K562 (cell line): ENCODE measurements around the gene FADS1. TPM values are rescaled to one million over a fixed set of nuclear protein-coding genes. Genes with fewer than 3 reads are reported as not detected.

Source experiments
- BRF1 ChIP-seq: IDR thresholded peaks from 3 replicates; pipeline ENCODE4 v1.6.1; 2011; ENCODE audit warnings: borderline replicate concordance, mild to moderate bottlenecking; ENCODE audit not compliant: insufficient read length; ENCODE audit errors: extremely low read depth
- C11orf30 ChIP-seq: fragments of 450-650 bp; IDR thresholded peaks from 2 replicates; pipeline ENCODE4 v1.6.1; 2016; ENCODE audit warnings: low read depth, mild to moderate bottlenecking
- CTCFL ChIP-seq: IDR thresholded peaks from 2 replicates; pipeline ENCODE4 v1.6.1; 2011; ENCODE audit warnings: borderline replicate concordance, low read depth, mild to moderate bottlenecking, moderate library complexity, low read length; ENCODE audit not compliant: insufficient read depth, poor library complexity, severe bottlenecking
- DACH1 ChIP-seq: fragments of 450-650 bp; IDR thresholded peaks from 2 replicates; pipeline ENCODE4 v1.6.1; 2018; ENCODE audit not compliant: partially characterized antibody
- E2F5 ChIP-seq: sonication (generic); formaldehyde crosslinking; IDR thresholded peaks from 2 replicates; pipeline ENCODE4 v1.8.0; 2022; ENCODE audit warnings: mild to moderate bottlenecking, missing genetic modification reagents
- FOXP1 ChIP-seq: sonication (generic); formaldehyde crosslinking; IDR thresholded peaks from 2 replicates; pipeline ENCODE4 v1.8.0; 2022; ENCODE audit warnings: mild to moderate bottlenecking, missing genetic modification reagents
- HMG20B ChIP-seq: fragments of 250-450 bp; sonication (Bioruptor Pico); IDR thresholded peaks from 2 replicates; pipeline ENCODE4 v1.5.0; 2021; ENCODE audit warnings: mild to moderate bottlenecking
- KDM1A ChIP-seq, 2 experiments: fragments of 450-650 bp; IDR thresholded peaks; 2 replicates each; pipeline ENCODE4 v1.6.1; 2016; ENCODE audit warnings: mild to moderate bottlenecking in 2 of 2
- LEF1 ChIP-seq: fragments of 450-650 bp; IDR thresholded peaks from 2 replicates; pipeline ENCODE4 v1.6.1; 2016; ENCODE audit warnings: mild to moderate bottlenecking
- MTA2 ChIP-seq: fragments of 450-650 bp; IDR thresholded peaks from 2 replicates; pipeline ENCODE4 v1.6.1; 2016; ENCODE audit warnings: low read depth
- POLR3G ChIP-seq: IDR thresholded peaks from 2 replicates; pipeline ENCODE4 v1.6.1; 2011; ENCODE audit not compliant: insufficient read length, insufficient replicate concordance; ENCODE audit errors: extremely low read depth
- SREBF2 ChIP-seq: sonication (generic); formaldehyde crosslinking; IDR thresholded peaks from 2 replicates; pipeline ENCODE4 v1.4.0; 2020; ENCODE audit warnings: mild to moderate bottlenecking, missing genetic modification reagents
- TRIM25 ChIP-seq: fragments of 450-650 bp; IDR thresholded peaks from 2 replicates; pipeline ENCODE4 v1.7.0; 2016; ENCODE audit warnings: borderline replicate concordance
- TSHZ1 ChIP-seq: fragments of 250-450 bp; sonication (Bioruptor Pico); IDR thresholded peaks from 2 replicates; pipeline ENCODE4 v1.4.0; 2020; ENCODE audit warnings: mild to moderate bottlenecking, moderate library complexity
- ZC3H4 ChIP-seq: sonication (generic); formaldehyde crosslinking; IDR thresholded peaks from 2 replicates; pipeline ENCODE4 v1.9.0; 2021; ENCODE audit warnings: missing genetic modification reagents, borderline replicate concordance
- ZNF76 ChIP-seq: fragments of 250-450 bp; sonication (Bioruptor Pico); IDR thresholded peaks from 2 replicates; pipeline ENCODE4 v1.4.0; 2020; ENCODE audit warnings: mild to moderate bottlenecking, moderate library complexity, borderline replicate concordance
- polyA plus RNA-seq, 8 experiments: library from polyadenylated mRNA; depleted of rRNA in 4 of 8; stranded (reverse) in 5 of 8; unstranded in 3 of 8; fragments of >200 nt; fragmentation: Nextera tagmentation in 2 of 8; fragmentation: Illumina TruSeq in 1 of 8; extraction: Ambion mirVana in 2 of 8; extraction: Trizol in 1 of 8; gene quantifications; 2 replicates each; pipeline versions ENCODE4 v1.2.1 to v1.2.3, GENCODE V29; 2011 to 2014; ENCODE audit warnings: inconsistent platforms in 1 of 8, missing spikeins in 1 of 8
- total RNA-seq, 7 experiments: library from RNA; depleted of rRNA in 6 of 7; stranded (reverse); fragments of >200 nt in 6 of 7; fragmentation: Illumina TruSeq in 2 of 7; extraction: Trizol in 2 of 7; gene quantifications; 2 replicates each; pipeline versions ENCODE4 v1.2.1 to v1.2.3, GENCODE V29; 2011 to 2021; ENCODE audit warnings: low replicate concordance in 1 of 7

FADS1 gene
- total and polyA plus RNA-seq, 9 of the 15 experiments (the other 6 are each of a cell fraction or from before 2014, with no cell fraction given), result 110 to 864 (median 364) TPM

GRCh38 chr11:61834278-61835048, 17.7 kb upstream of the FADS1 start (continued):
- TF ChIP-seq TSHZ1 (CRISPR knock-in tag), result no peak
- TF ChIP-seq KDM1A (IDR thresholded peaks at IDR 0.05), result no peak; a peak in 1 of 4 replicates
- TF ChIP-seq ZC3H4, result no peak
- no peak for TF ChIP-seq SREBF2 (CRISPR knock-in tag)
- TF ChIP-seq TRIM25, result no peak
- TF ChIP-seq POLR3G, result no peak
- TF ChIP-seq CTCFL, result no peak
- TF ChIP-seq MTA2, result peak; percentile 67; the same call in 1 of the 2 replicates
- TF ChIP-seq C11orf30, result no peak
- no peak for TF ChIP-seq FOXP1 (CRISPR knock-in tag)
- peak; percentile 68; the same call in 1 of the 2 replicates for TF ChIP-seq LEF1
- peak; percentile 86; the same call in 1 of the 2 replicates for TF ChIP-seq ZNF76 (CRISPR knock-in tag)
- no peak for TF ChIP-seq E2F5
- TF ChIP-seq DACH1, result no peak
- no peak for TF ChIP-seq HMG20B
- TF ChIP-seq BRF1, result no peak
